ENCODE results near the gene FN3KRP. TPM values are rescaled to one million over a fixed set of nuclear protein-coding genes. Genes with fewer than 3 reads are reported as not detected.

FN3KRP gene
- total and polyA plus RNA-seq, 8 donors: 1.2 to 50.7 (median 20.8) TPM

GRCh38 chr17:82736511-82737185 is 20.1 kb downstream of the FN3KRP start:
- peak overlapping the region; percentile 65 to 83 (median 74) for H3K4me3 ChIP-seq
- H3K27ac ChIP-seq: peak overlapping the region in 4 of 5 donors; percentile 81 to 92 (median 84)
- peaks cover 22 to 37% (median 35%) of the 10 kb centered on the region in 4 donors for H3K4me1 ChIP-seq
- no peak for DNase-seq
- H3K27me3 ChIP-seq: no peaks in the 10 kb centered on the region
- 67 to 78% (median 77%) methylated on average over 11 to 18 of the region's 18 CpGs for WGBS, 5 donors
- peaks cover 11 to 53% (median 32%) of the 10 kb centered on the region in 4 donors for H3K36me3 ChIP-seq
- H3K9me3 ChIP-seq: peaks cover 0 to 20% (median 4%) of the 10 kb centered on the region in 4 donors
- TF ChIP-seq POLR2A (IDR thresholded peaks at IDR 0.05) (no peak), POLR2AphosphoS5 (IDR thresholded peaks at IDR 0.05) (no peak), EP300 (IDR thresholded peaks at IDR 0.05) (no peak)
- TF ChIP-seq, protein P1, sequence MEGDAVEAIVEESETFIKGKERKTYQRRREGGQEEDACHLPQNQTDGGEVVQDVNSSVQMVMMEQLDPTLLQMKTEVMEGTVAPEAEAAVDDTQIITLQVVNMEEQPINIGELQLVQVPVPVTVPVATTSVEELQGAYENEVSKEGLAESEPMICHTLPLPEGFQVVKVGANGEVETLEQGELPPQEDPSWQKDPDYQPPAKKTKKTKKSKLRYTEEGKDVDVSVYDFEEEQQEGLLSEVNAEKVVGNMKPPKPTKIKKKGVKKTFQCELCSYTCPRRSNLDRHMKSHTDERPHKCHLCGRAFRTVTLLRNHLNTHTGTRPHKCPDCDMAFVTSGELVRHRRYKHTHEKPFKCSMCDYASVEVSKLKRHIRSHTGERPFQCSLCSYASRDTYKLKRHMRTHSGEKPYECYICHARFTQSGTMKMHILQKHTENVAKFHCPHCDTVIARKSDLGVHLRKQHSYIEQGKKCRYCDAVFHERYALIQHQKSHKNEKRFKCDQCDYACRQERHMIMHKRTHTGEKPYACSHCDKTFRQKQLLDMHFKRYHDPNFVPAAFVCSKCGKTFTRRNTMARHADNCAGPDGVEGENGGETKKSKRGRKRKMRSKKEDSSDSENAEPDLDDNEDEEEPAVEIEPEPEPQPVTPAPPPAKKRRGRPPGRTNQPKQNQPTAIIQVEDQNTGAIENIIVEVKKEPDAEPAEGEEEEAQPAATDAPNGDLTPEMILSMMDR (IDR thresholded peaks at IDR 0.05): no peak
- intact Hi-C loops (cut with DNase I; ENCODE audit: low total_unique reads): no loop called here

GRCh38 chr17:82737967-82738877 is 21.7 kb downstream of the FN3KRP start:
- WGBS, 5 donors: 42 to 61% (median 49%) methylated on average over 15 to 26 of the region's 26 CpGs
- Histone ChIP-seq H3K4me3 (no peak overlapping the region), H3K27ac (peak overlapping the region in 3 of 5 donors; percentile 23 to 92 (median 33)), H3K27me3 (no peaks in the 10 kb centered on the region), H3K36me3 (peaks cover 23 to 53% (median 41%) of the 10 kb centered on the region in 4 donors), H3K9me3 (peaks cover 0 to 17% (median 4%) of the 10 kb centered on the region in 4 donors), H3K4me1 (peaks cover 22 to 37% (median 35%) of the 10 kb centered on the region in 4 donors)
- TF ChIP-seq POLR2A (IDR thresholded peaks at IDR 0.05): no peak
- TF ChIP-seq, protein P1 (IDR thresholded peaks at IDR 0.05): no peak
- TF ChIP-seq POLR2AphosphoS5 (IDR thresholded peaks at IDR 0.05): no peak
- no peak for TF ChIP-seq EP300 (IDR thresholded peaks at IDR 0.05)
- intact Hi-C loops (cut with DNase I; ENCODE audit: low total_unique reads): no loop called here
- peak; percentile 64 to 75 for DNase-seq

DNA sequence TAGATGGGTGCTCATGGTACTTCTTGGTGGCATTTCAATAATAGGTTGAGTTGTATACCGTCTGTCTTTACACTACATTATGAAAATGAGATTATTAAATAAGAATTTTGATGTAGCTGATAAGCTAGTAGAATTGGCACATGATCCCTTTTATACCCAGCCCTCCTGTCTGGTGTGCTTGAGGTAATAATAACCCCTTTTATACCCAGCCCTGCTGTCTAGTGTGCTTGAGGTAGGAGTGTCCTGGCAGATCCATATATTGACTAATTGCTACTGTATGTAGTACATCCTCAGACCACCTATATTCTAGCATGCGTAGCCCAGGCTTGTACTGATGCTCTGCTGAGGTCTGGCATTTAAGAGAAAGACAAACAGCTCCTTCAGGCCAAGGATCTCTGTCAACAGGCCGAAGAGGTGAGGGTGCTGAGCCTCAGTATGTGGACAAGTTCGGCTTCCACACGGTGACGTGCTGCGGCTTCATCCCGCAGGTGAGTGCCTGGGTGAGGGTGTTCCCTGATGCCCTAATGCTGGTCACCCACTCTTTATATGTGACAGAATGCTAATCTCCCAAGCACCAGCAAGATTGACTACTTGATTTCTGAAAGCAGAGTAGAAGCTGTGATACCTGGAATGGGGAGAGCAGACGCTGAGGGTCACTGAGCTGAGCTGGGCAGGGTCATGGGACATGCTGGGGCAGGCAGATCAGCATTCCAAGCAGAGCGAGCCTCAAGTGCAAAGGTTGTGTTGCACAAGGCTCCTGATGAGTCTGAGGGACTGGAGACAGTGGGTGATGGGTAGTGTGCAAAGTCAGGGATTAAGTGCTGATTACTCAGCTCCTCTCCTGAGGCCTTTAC is 24.6 kb downstream of the FN3KRP start:
- Histone ChIP-seq H3K36me3 (peaks cover 23 to 64% (median 42%) of the 10 kb centered on the region in 4 donors), H3K4me1 (peaks cover 13 to 24% (median 21%) of the 10 kb centered on the region in 4 donors), H3K27me3 (no peaks in the 10 kb centered on the region), H3K27ac (no peak overlapping the region), H3K4me3 (no peak overlapping the region), H3K9me3 (peaks cover 0 to 17% (median 4%) of the 10 kb centered on the region in 4 donors)
- DNase-seq: no peak
- intact Hi-C loops (cut with DNase I; ENCODE audit: low total_unique reads): no loop called here
- no peak for TF ChIP-seq POLR2AphosphoS5 (IDR thresholded peaks at IDR 0.05)
- TF ChIP-seq EP300 (IDR thresholded peaks at IDR 0.05): no peak
- no peak for TF ChIP-seq POLR2A (IDR thresholded peaks at IDR 0.05)
- TF ChIP-seq, protein P1 (IDR thresholded peaks at IDR 0.05): no peak
- 89 to 99% (median 97%) methylated on average over 9 to 10 of the region's 10 CpGs for WGBS, 5 donors

All from stomach (tissue), 9 donors.